WERI-Rb-1 (cell line): Measurements from ENCODE around the gene AADACL3.

Experiments used
- DNase-seq: peaks from one replicate; pipeline ENCODE4 v3.0.0-alpha.2; 2020
- H3K27ac ChIP-seq: fragments of 250-450 bp; sonication (Bioruptor Pico); 2 replicates; pipeline ENCODE4 v1.5.1; 2020; ENCODE audit warnings: mild to moderate bottlenecking, moderate library complexity
- H3K27me3 ChIP-seq: fragments of 250-450 bp; sonication (Bioruptor Pico); 2 replicates; pipeline ENCODE4 v1.5.1; 2021; ENCODE audit warnings: mild to moderate bottlenecking, low read depth, moderate library complexity; ENCODE audit not compliant: insufficient read depth, severe bottlenecking
- H3K36me3 ChIP-seq: fragments of 250-450 bp; sonication (Bioruptor Pico); 2 replicates; pipeline ENCODE4 v1.5.1; 2020; ENCODE audit warnings: mild to moderate bottlenecking, moderate library complexity
- H3K4me3 ChIP-seq: 2 replicates; pipeline ENCODE4 v1.5.1; 2011; ENCODE audit warnings: low read depth, mild to moderate bottlenecking, control low read depth, low read length
- H3K9me3 ChIP-seq: fragments of 250-450 bp; sonication (Bioruptor Pico); 2 replicates; pipeline ENCODE4 v1.5.1; 2021; ENCODE audit warnings: mild to moderate bottlenecking, moderate library complexity; ENCODE audit not compliant: severe bottlenecking
- TF ChIP-seq, protein P1 (sequence below): IDR thresholded peaks from 2 replicates; pipeline ENCODE4 v1.5.1; 2011; ENCODE audit warnings: low read depth, mild to moderate bottlenecking, control low read depth, inconsistent platforms, low read length

Gene AADACL3

DNA sequence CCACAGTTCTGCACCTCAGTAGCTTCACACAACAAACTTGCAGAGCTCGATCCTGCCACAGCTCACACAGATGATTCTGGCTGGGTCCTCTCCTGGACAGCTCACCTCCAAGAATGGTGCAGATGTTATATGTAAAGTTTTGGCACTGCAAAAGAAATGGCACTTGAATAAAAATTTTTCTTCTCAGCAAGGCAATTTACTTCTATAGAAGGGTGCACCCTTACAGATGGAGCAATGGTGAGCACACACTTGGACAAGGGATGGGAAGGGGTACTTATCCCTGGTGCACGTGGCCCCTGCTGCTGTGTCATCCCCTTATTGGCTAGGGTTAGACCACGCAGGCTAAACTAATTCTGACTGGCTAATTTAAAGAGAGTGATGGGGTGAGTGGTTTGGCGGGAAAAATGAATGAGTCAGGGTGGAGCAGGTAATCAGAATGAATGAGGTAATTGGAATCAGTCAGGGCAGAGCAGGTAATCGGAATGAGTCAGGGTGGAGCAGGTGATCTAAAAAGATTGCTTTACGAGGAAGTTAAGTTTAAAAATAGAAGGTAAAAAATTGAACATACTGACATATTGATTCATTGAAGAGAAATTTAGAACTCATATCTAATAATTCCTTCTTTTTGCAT is 12.0 kb upstream of the AADACL3 start:
- TF ChIP-seq, protein P1, sequence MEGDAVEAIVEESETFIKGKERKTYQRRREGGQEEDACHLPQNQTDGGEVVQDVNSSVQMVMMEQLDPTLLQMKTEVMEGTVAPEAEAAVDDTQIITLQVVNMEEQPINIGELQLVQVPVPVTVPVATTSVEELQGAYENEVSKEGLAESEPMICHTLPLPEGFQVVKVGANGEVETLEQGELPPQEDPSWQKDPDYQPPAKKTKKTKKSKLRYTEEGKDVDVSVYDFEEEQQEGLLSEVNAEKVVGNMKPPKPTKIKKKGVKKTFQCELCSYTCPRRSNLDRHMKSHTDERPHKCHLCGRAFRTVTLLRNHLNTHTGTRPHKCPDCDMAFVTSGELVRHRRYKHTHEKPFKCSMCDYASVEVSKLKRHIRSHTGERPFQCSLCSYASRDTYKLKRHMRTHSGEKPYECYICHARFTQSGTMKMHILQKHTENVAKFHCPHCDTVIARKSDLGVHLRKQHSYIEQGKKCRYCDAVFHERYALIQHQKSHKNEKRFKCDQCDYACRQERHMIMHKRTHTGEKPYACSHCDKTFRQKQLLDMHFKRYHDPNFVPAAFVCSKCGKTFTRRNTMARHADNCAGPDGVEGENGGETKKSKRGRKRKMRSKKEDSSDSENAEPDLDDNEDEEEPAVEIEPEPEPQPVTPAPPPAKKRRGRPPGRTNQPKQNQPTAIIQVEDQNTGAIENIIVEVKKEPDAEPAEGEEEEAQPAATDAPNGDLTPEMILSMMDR = no peak
- no peaks in the 10 kb centered on the region for H3K36me3 ChIP-seq
- peaks cover 59% of the 10 kb centered on the region for H3K27me3 ChIP-seq
- H3K27ac ChIP-seq = no peak overlapping the region
- no peak for DNase-seq
- peaks cover 10% of the 10 kb centered on the region for H3K9me3 ChIP-seq
- no peak overlapping the region for H3K4me3 ChIP-seq

DNA sequence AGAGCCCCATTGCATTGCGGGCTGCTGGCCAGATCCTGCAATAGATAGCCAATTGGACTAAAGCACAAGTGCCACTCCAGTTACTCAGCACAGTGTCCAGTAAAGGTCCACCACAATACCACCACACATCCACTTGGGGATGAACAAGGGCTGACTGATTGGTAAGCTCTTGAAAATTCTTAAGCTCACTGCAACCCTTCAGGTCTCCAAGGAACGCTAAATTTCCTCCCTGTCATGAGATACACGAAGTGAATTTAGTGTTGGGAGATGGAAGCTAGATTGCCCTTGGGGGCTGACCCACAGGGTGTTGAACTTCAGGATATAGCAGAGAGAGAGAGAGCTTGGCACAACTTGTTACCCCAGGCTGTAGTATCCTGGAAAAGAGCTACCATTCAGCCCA is 9.8 kb upstream of the AADACL3 start:
- no peak overlapping the region for H3K27ac ChIP-seq
- H3K4me3 ChIP-seq = no peak overlapping the region
- TF ChIP-seq, protein P1 = no peak
- no peaks in the 10 kb centered on the region for H3K36me3 ChIP-seq
- no peak for DNase-seq
- H3K27me3 ChIP-seq = peaks cover 58% of the 10 kb centered on the region
- peaks cover 10% of the 10 kb centered on the region for H3K9me3 ChIP-seq

DNA sequence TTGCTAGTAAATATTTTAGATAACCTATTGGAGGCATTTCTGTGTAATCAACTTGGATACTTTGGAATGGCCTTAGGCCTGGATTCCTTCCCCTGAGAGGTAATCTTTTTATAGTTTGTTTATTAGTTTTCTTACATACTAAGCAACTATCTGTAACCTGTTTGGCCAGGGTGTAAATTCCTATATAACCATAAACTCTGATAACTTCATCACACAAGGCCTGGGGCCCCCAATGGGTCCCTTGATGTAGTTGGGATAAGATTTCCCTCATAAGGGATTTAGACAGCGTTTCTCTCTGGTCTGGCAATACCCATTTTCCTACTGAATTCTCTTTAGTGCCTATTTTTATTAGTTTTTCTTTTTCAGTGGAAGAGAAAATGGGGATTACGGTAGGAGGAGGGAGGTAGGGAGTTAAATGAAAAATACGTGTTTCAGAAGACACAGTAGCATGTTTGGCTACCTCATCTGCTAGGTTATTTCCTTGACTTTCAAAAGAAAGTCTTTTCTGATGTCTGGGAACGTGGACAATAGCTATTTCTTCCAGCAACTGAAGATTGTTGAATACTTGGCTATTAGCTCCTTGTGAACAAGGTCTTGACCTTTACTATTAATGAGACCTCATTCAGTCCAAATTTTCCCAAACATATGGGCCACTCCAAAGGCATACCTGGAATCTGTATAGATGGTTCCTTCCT is 7.4 kb upstream of the AADACL3 start:
- Histone ChIP-seq H3K9me3 (peaks cover 6% of the 10 kb centered on the region), H3K27me3 (peaks cover 63% of the 10 kb centered on the region), H3K27ac (no peak overlapping the region), H3K4me3 (no peak overlapping the region), H3K36me3 (no peaks in the 10 kb centered on the region)
- DNase-seq = no peak
- TF ChIP-seq, protein P1 = no peak

DNA sequence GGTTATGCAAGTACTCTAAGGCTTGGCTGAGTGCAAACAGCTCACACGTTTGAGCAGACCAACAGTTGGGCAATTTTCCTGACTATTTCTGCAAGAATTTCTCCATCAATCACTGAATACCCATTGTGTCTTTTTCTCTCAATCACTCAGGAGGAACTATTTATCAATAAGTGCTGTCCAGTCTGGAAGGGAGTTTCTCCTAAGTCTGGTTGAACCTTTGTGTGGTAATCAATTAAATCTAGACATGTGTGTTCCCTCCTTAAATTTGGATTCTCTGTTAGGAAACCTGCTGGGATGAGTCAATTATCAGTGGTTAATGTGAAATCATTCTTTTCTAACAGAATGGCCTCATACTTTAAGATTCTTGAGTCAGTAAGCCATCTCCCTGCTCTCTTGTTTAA is 6.8 kb upstream of the AADACL3 start:
- Histone ChIP-seq H3K36me3 (no peaks in the 10 kb centered on the region), H3K27me3 (peaks cover 59% of the 10 kb centered on the region), H3K4me3 (no peak overlapping the region), H3K9me3 (peaks cover under 1% of the 10 kb centered on the region), H3K27ac (no peak overlapping the region)
- TF ChIP-seq, protein P1 = no peak
- DNase-seq = no peak

DNA sequence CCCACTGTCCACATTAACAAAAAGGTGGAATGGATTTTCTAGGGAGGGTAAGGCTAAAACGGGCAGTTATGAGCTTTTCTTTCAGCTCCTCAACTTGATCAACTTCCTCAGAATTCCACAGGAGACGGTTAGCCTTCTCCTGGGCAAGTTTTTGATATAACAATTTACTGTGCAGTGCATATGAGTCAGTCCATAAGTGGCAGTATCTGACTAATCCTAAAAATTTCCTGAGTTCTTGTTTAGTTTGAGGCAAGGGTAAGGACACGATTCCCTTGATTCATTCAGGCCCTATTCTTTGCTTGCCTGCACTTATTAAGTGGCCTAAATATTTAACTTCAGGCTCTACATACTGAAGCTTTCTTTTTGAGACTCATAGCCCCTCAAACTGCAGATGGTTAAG is 6.2 kb upstream of the AADACL3 start:
- Histone ChIP-seq H3K4me3 (no peak overlapping the region), H3K27me3 (peaks cover 61% of the 10 kb centered on the region), H3K27ac (no peak overlapping the region), H3K36me3 (no peaks in the 10 kb centered on the region), H3K9me3 (no peaks in the 10 kb centered on the region)
- no peak for DNase-seq
- TF ChIP-seq, protein P1 = no peak

DNA sequence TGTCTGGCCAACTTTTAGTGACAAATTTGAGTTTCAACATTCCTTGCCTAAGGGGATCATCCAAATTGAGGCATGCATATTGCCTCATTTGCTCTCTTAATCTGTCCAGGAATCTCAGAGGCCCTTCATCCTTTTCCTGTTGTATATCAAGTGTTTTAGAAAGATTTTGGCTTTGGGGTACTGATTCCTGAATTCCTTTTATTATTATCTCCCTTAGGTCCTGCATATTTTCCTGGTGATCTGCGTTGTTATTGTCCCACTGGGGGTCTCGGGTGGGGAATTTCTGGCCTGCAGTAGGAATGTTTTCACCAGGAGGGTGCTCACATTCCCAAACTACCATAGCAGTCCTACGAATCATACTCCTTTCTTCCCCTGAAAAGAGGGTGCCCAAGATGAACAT is 4.4 kb upstream of the AADACL3 start:
- H3K9me3 ChIP-seq = no peaks in the 10 kb centered on the region
- DNase-seq = no peak
- TF ChIP-seq, protein P1 = no peak

More for the DNA sequence above, 4.4 kb upstream of the AADACL3 start:
- Histone ChIP-seq H3K4me3 (no peak overlapping the region), H3K27me3 (peaks cover 68% of the 10 kb centered on the region), H3K27ac (no peak overlapping the region), H3K36me3 (no peaks in the 10 kb centered on the region)
